GM12878 (cell line): ENCODE measurements around the gene CCN5.

Experiments used
- BRCA1 ChIP-seq: IDR thresholded peaks from 2 replicates; pipeline ENCODE4 v1.6.1; 2011; ENCODE audit warnings: low read depth, low read length, improper control_type of control experiment
- POLR2A ChIP-seq: IDR thresholded peaks from 2 replicates; pipeline ENCODE4 v1.6.1; 2011; ENCODE audit warnings: low read depth, mild to moderate bottlenecking, low read length
- POLR2AphosphoS2 ChIP-seq: IDR thresholded peaks from 2 replicates; pipeline ENCODE4 v1.6.1; 2011; ENCODE audit warnings: low read depth, mild to moderate bottlenecking, low read length, improper control_type of control experiment, moderate library complexity
- POLR2AphosphoS5 ChIP-seq: IDR thresholded peaks from 2 replicates; pipeline ENCODE4 v1.6.1; 2011; ENCODE audit warnings: mild to moderate bottlenecking, low read length, inconsistent platforms
- RAD21 ChIP-seq: IDR thresholded peaks from 2 replicates; pipeline ENCODE4 v1.6.1; 2011; ENCODE audit warnings: mild to moderate bottlenecking, low read depth, low read length, moderate library complexity; ENCODE audit not compliant: insufficient read depth
- SIN3A ChIP-seq: IDR thresholded peaks from 2 replicates; pipeline ENCODE4 v1.6.1; 2012; ENCODE audit warnings: low read depth, low read length, improper control_type of control experiment
- TAF1 ChIP-seq: IDR thresholded peaks from 2 replicates; pipeline ENCODE4 v1.6.1; 2011; ENCODE audit warnings: mild to moderate bottlenecking, low read depth, low read length, borderline replicate concordance
- TCF3 ChIP-seq: IDR thresholded peaks from 2 replicates; pipeline ENCODE4 v1.6.1; 2012; ENCODE audit warnings: low read depth, mild to moderate bottlenecking, low read length, borderline replicate concordance; ENCODE audit not compliant: insufficient read depth
- ZNF217 ChIP-seq: fragments of 450-650 bp; IDR thresholded peaks from 2 replicates; pipeline ENCODE4 v1.6.1; 2017; ENCODE audit warnings: antibody characterized with exemption, mild to moderate bottlenecking
- TF ChIP-seq, protein P1 (sequence below): fragments of 150-350 bp; IDR thresholded peaks from 2 replicates; pipeline ENCODE4 v1.6.1; 2014; ENCODE audit warnings: mild to moderate bottlenecking, low read depth, low read length
- TF ChIP-seq, protein P2 (sequence below), 3 experiments: IDR thresholded peaks in 2 of 3; conservative IDR thresholded peaks in 1 of 3; 2 replicates each; pipeline ENCODE4 v1.5.1; 2011; ENCODE audit warnings: low read depth in 3 of 3, low read length in 3 of 3, mild to moderate bottlenecking in 3 of 3, control low read depth in 2 of 3, moderate library complexity in 2 of 3, inconsistent platforms in 1 of 3, mixed read lengths in 1 of 3; ENCODE audit not compliant: control insufficient read depth in 2 of 3, insufficient read depth in 1 of 3; ENCODE audit errors: extremely low read depth in 1 of 3

DNA sequence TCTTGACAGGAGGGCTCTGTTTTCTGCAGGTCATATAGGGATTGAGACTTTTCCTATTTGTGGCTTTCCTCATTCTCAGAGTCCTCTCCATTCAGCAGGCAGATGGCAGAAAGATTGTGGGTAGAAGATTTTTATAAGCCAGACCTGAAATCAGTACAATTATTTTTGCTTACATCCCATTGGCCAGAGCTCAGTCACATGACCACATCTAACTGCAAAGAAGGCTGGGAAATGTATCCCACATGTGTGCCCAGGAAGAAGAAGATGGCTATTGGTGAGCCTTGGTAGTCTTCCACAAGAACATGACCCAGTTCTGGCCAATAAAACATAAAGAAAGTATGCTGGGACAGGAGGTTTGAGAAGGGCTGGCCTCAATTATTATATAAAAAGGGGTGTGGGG is 21.5 kb upstream of the CCN5 start:
- TF ChIP-seq TAF1 (no peak), ZNF217 (no peak), POLR2A (no peak), BRCA1 (no peak), POLR2AphosphoS5 (no peak), TCF3 (no peak), POLR2AphosphoS2 (no peak), SIN3A (no peak), RAD21 (no peak)
- TF ChIP-seq, protein P1, sequence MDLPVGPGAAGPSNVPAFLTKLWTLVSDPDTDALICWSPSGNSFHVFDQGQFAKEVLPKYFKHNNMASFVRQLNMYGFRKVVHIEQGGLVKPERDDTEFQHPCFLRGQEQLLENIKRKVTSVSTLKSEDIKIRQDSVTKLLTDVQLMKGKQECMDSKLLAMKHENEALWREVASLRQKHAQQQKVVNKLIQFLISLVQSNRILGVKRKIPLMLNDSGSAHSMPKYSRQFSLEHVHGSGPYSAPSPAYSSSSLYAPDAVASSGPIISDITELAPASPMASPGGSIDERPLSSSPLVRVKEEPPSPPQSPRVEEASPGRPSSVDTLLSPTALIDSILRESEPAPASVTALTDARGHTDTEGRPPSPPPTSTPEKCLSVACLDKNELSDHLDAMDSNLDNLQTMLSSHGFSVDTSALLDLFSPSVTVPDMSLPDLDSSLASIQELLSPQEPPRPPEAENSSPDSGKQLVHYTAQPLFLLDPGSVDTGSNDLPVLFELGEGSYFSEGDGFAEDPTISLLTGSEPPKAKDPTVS: no peak
- TF ChIP-seq, protein P2, sequence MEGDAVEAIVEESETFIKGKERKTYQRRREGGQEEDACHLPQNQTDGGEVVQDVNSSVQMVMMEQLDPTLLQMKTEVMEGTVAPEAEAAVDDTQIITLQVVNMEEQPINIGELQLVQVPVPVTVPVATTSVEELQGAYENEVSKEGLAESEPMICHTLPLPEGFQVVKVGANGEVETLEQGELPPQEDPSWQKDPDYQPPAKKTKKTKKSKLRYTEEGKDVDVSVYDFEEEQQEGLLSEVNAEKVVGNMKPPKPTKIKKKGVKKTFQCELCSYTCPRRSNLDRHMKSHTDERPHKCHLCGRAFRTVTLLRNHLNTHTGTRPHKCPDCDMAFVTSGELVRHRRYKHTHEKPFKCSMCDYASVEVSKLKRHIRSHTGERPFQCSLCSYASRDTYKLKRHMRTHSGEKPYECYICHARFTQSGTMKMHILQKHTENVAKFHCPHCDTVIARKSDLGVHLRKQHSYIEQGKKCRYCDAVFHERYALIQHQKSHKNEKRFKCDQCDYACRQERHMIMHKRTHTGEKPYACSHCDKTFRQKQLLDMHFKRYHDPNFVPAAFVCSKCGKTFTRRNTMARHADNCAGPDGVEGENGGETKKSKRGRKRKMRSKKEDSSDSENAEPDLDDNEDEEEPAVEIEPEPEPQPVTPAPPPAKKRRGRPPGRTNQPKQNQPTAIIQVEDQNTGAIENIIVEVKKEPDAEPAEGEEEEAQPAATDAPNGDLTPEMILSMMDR (IDR thresholded peaks at IDR 0.05 in 2 of 3, conservative IDR thresholded peaks at IDR 0.05 in 1 of 3; ENCODE audit: control insufficient read depth in 2 of 3, extremely low read depth in 1 of 3, insufficient read depth in 1 of 3, low read depth in 3 of 3, low read length in 3 of 3): no peak
